Gastroesophageal sphincter (tissue), 3 donors: ENCODE measurements around the gene RPS18.

Experiments used
- CTCF ChIP-seq, 4 experiments: fragments of 200-600 bp in 2 of 4; fragments of 450-650 bp in 2 of 4; sonication (generic) in 1 of 4; IDR thresholded peaks; one replicate each; pipeline ENCODE4 v1.5.1; 2017 to 2019; ENCODE audit warnings: antibody characterized with exemption in 4 of 4, mild to moderate bottlenecking in 2 of 4, moderate library complexity in 2 of 4
- EP300 ChIP-seq: sonication (generic); formaldehyde crosslinking; IDR thresholded peaks from one replicate; pipeline ENCODE4 v1.6.1; 2017; ENCODE audit warnings: antibody characterized with exemption, mild to moderate bottlenecking
- POLR2A ChIP-seq, 2 donors: fragments of 450-650 bp; IDR thresholded peaks; one replicate each; pipeline ENCODE4 v1.6.1; 2017; ENCODE audit warnings: antibody characterized with exemption in 2 of 2, mild to moderate bottlenecking in 2 of 2, moderate library complexity in 1 of 2
- POLR2AphosphoS5 ChIP-seq: sonication (generic); formaldehyde crosslinking; IDR thresholded peaks from one replicate; pipeline ENCODE4 v1.6.1; 2017; ENCODE audit warnings: antibody characterized with exemption

GRCh38 chr6:33241968-33242367, 29.9 kb upstream of the RPS18 start:
- TF ChIP-seq EP300: no peak
- no peak for TF ChIP-seq CTCF (IDR thresholded peaks at IDR 0.05)
- no peak for TF ChIP-seq POLR2AphosphoS5
- TF ChIP-seq POLR2A (IDR thresholded peaks at IDR 0.05): no peak
